SK-N-SH (cell line): ENCODE results near the gene AHCYL1.

Experiments
- CHD2 ChIP-seq: fragments of 150-350 bp; IDR thresholded peaks from 2 replicates; pipeline ENCODE4 v1.6.1; 2018; ENCODE audit warnings: low read length; ENCODE audit not compliant: partially characterized antibody
- EP300 ChIP-seq, 2 experiments: IDR thresholded peaks; 2 replicates each; pipeline versions ENCODE4 v1.4.0 to v1.6.1; 2012; ENCODE audit warnings: borderline replicate concordance in 1 of 2, low read depth in 1 of 2, low read length in 1 of 2
- GABPA ChIP-seq: IDR thresholded peaks from 2 replicates; pipeline ENCODE4 v1.4.0; 2012; ENCODE audit warnings: low read depth, mild to moderate bottlenecking
- MAX ChIP-seq: IDR thresholded peaks from 2 replicates; pipeline ENCODE4 v1.4.0; 2012; ENCODE audit warnings: low read depth
- REST ChIP-seq: IDR thresholded peaks from 2 replicates; pipeline ENCODE4 v1.6.1; 2012; ENCODE audit warnings: mild to moderate bottlenecking, low read depth, low read length, moderate library complexity
- TF ChIP-seq, protein P1 (sequence below): fragments of 200-600 bp; sonication (generic); IDR thresholded peaks from 2 replicates; pipeline ENCODE4 v1.6.1; 2017; ENCODE audit warnings: antibody characterized with exemption, mild to moderate bottlenecking, moderate library complexity

DNA sequence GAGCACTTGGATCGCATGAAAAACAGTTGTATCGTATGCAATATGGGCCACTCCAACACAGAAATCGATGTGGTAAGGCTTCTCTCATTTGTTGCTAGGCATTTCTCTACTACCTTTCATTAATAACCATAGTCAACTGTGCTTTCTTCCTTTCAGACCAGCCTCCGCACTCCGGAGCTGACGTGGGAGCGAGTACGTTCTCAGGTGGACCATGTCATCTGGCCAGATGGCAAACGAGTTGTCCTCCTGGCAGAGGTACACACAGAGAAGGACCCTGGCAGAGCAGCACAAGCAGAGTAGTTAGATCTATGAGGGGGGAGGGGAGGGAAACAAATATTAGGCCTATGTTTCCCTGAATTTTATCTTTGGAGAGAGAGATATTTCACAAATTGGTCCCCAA lies 33.8 kb downstream of the AHCYL1 start:
- TF ChIP-seq, protein P1, sequence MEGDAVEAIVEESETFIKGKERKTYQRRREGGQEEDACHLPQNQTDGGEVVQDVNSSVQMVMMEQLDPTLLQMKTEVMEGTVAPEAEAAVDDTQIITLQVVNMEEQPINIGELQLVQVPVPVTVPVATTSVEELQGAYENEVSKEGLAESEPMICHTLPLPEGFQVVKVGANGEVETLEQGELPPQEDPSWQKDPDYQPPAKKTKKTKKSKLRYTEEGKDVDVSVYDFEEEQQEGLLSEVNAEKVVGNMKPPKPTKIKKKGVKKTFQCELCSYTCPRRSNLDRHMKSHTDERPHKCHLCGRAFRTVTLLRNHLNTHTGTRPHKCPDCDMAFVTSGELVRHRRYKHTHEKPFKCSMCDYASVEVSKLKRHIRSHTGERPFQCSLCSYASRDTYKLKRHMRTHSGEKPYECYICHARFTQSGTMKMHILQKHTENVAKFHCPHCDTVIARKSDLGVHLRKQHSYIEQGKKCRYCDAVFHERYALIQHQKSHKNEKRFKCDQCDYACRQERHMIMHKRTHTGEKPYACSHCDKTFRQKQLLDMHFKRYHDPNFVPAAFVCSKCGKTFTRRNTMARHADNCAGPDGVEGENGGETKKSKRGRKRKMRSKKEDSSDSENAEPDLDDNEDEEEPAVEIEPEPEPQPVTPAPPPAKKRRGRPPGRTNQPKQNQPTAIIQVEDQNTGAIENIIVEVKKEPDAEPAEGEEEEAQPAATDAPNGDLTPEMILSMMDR, result no peak
- no peak for TF ChIP-seq MAX
- TF ChIP-seq GABPA, result no peak
- no peak for TF ChIP-seq REST
- TF ChIP-seq CHD2, result no peak
- TF ChIP-seq EP300 (IDR thresholded peaks at IDR 0.05; ENCODE audit: borderline replicate concordance in 1 of 2, low read depth in 1 of 2, low read length in 1 of 2), result no peak
